ENCODE results near the gene ITGA7.

Gene ITGA7

GRCh38 chr12:55637467-55637866 is 70.2 kb downstream of the ITGA7 start:
- FAIRE-seq = no peak

DNA sequence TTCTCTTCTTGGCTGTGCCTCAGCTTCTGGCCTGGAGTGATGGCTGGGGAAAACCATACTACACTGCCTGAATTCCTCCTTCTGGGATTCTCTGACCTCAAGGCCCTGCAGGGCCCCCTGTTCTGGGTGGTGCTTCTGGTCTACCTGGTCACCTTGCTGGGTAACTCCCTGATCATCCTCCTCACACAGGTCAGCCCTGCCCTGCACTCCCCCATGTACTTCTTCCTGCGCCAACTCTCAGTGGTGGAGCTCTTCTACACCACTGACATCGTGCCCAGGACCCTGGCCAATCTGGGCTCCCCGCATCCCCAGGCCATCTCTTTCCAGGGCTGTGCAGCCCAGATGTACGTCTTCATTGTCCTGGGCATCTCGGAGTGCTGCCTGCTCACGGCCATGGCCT is 70.9 kb downstream of the ITGA7 start, which contains the start of gene OR10P1:
Gene OR10P1, plus strand, starts transcription at position 40 of the 400 bp plus-strand sequence. Its CDS starts 0 bp downstream, at position 40.
- no peak for FAIRE-seq

DNA sequence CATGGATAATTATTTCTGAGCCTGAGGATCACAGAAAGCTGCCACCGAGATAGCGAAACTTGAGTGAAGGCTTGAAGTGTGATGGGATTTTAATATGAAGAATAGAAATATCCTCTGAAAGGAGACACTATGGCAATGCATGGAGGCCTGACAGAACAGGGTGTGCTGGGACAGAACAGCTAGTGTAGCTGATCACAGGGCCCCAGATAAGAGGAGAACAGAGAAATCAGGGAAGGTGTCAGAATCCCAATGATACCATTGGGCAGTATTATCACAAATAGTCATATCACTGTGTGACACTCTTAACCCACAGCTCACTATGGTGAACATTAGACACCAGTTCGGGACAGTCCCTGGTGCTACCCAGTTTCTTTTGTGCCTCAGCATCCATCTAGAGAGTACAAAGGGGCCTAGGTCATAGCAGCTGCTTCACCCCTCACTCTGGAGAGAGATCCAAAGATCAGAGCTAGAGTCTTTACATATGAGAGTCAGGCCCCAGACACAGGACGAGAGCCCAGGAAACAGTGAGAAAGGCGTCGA is 71.5 kb downstream of the ITGA7 start:
- no peak for FAIRE-seq

All from A204.1 (cell line).